DOHH2 (cell line): ENCODE data around the gene DDA1.

Experiments
- H3F3A ChIP-seq: fragments of 200-600 bp; sonication (generic), shearing (Covaris generic); 2 replicates; pipeline ENCODE4 v1.6.0; 2016; ENCODE audit warnings: antibody characterized with exemption, mild to moderate bottlenecking; ENCODE audit not compliant: control insufficient read depth, insufficient read depth
- H3K27ac ChIP-seq: fragments of 200-600 bp; sonication (generic); 2 replicates; pipeline ENCODE4 v1.5.1; 2014; ENCODE audit warnings: low read depth, mild to moderate bottlenecking, low read length, moderate library complexity
- H3K27me3 ChIP-seq: fragments of 200-600 bp; sonication (generic); 2 replicates; pipeline ENCODE4 v1.6.1; 2014; ENCODE audit warnings: mild to moderate bottlenecking, low read length, mixed read lengths; ENCODE audit not compliant: control insufficient read depth
- H3K36me3 ChIP-seq: fragments of 200-600 bp; sonication (generic); 2 replicates; pipeline ENCODE4 v1.6.1; 2014; ENCODE audit warnings: mild to moderate bottlenecking, low read length, moderate library complexity, mixed read lengths; ENCODE audit not compliant: control insufficient read depth
- H3K4me1 ChIP-seq: fragments of 200-600 bp; sonication (generic); 2 replicates; pipeline ENCODE4 v1.6.1; 2014; ENCODE audit warnings: mild to moderate bottlenecking, low read length, mixed read lengths; ENCODE audit not compliant: control insufficient read depth
- H3K4me2 ChIP-seq: fragments of 200-600 bp; sonication (generic); 2 replicates; pipeline ENCODE4 v1.6.0; 2014; ENCODE audit warnings: mild to moderate bottlenecking, low read length, moderate library complexity
- H3K4me3 ChIP-seq: fragments of 200-600 bp; sonication (generic); 2 replicates; pipeline ENCODE4 v1.5.1; 2014; ENCODE audit warnings: mild to moderate bottlenecking, low read length, mixed read lengths
- H3K79me2 ChIP-seq: fragments of 200-600 bp; sonication (generic); 2 replicates; pipeline ENCODE4 v1.6.1; 2014; ENCODE audit warnings: mild to moderate bottlenecking, low read length, mixed read lengths; ENCODE audit not compliant: control insufficient read depth
- H3K9me2 ChIP-seq: fragments of 200-600 bp; sonication (generic); replicated peaks from 2 replicates; pipeline ENCODE4 v1.6.1; 2014; ENCODE audit warnings: mild to moderate bottlenecking, low read length, mixed read lengths; ENCODE audit not compliant: control insufficient read depth
- H3K9me3 ChIP-seq: fragments of 200-600 bp; sonication (generic); 2 replicates; pipeline ENCODE4 v1.6.1; 2014; ENCODE audit warnings: antibody characterized with exemption, low read length, mixed read lengths; ENCODE audit not compliant: control insufficient read depth, insufficient read depth
- H4K20me1 ChIP-seq: fragments of 200-600 bp; sonication (generic); 2 replicates; pipeline ENCODE4 v1.6.0; 2014; ENCODE audit warnings: low read depth, mild to moderate bottlenecking, antibody characterized with exemption, low read length, moderate library complexity; ENCODE audit not compliant: control insufficient read depth, insufficient read depth
- EZH2phosphoT487 ChIP-seq: fragments of 200-600 bp; sonication (generic); IDR thresholded peaks from 2 replicates; pipeline ENCODE4 v1.6.1; 2017; ENCODE audit warnings: borderline replicate concordance, mild to moderate bottlenecking, antibody characterized with exemption, low read length, moderate library complexity, mixed read lengths
- TF ChIP-seq, protein P1 (sequence below): fragments of 200-600 bp; sonication (generic); IDR thresholded peaks from one replicate; pipeline ENCODE4 v1.5.1; 2014; ENCODE audit warnings: antibody characterized with exemption, mild to moderate bottlenecking, low read depth, low read length; ENCODE audit not compliant: poor library complexity, severe bottlenecking

DDA1 gene

GRCh38 chr19:17262557-17262956, 46.8 kb upstream of the DDA1 start:
- H3K36me3 ChIP-seq, result no peaks in the 10 kb centered on the region
- peaks cover 44% of the 10 kb centered on the region for H3K4me1 ChIP-seq
- H3F3A ChIP-seq, result peaks cover 23% of the 10 kb centered on the region
- TF ChIP-seq, protein P1, sequence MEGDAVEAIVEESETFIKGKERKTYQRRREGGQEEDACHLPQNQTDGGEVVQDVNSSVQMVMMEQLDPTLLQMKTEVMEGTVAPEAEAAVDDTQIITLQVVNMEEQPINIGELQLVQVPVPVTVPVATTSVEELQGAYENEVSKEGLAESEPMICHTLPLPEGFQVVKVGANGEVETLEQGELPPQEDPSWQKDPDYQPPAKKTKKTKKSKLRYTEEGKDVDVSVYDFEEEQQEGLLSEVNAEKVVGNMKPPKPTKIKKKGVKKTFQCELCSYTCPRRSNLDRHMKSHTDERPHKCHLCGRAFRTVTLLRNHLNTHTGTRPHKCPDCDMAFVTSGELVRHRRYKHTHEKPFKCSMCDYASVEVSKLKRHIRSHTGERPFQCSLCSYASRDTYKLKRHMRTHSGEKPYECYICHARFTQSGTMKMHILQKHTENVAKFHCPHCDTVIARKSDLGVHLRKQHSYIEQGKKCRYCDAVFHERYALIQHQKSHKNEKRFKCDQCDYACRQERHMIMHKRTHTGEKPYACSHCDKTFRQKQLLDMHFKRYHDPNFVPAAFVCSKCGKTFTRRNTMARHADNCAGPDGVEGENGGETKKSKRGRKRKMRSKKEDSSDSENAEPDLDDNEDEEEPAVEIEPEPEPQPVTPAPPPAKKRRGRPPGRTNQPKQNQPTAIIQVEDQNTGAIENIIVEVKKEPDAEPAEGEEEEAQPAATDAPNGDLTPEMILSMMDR, result no peak
- TF ChIP-seq EZH2phosphoT487, result no peak
- no peak overlapping the region for H3K4me3 ChIP-seq
- no peak overlapping the region for H3K27ac ChIP-seq
- no peak overlapping the region for H3K4me2 ChIP-seq
- no peaks in the 10 kb centered on the region for H3K27me3 ChIP-seq
- H3K9me3 ChIP-seq, result no peaks in the 10 kb centered on the region
- H3K79me2 ChIP-seq, result peaks cover 3% of the 10 kb centered on the region
- no peaks in the 10 kb centered on the region for H4K20me1 ChIP-seq
- no peaks in the 10 kb centered on the region for H3K9me2 ChIP-seq

GRCh38 chr19:17263712-17264640, 45.4 kb upstream of the DDA1 start:
- TF ChIP-seq, protein P1, result no peak
- TF ChIP-seq EZH2phosphoT487, result no peak
- Histone ChIP-seq H3K9me2 (no peaks in the 10 kb centered on the region), H3K27me3 (no peaks in the 10 kb centered on the region), H3K4me2 (peak overlapping the region; percentile 73), H3K9me3 (no peaks in the 10 kb centered on the region), H3K36me3 (peaks cover 6% of the 10 kb centered on the region), H3K4me1 (peaks cover 53% of the 10 kb centered on the region), H3F3A (peaks cover 23% of the 10 kb centered on the region), H4K20me1 (no peaks in the 10 kb centered on the region), H3K79me2 (peaks cover 17% of the 10 kb centered on the region), H3K27ac (peak overlapping the region; percentile 100), H3K4me3 (peak overlapping the region; percentile 72; the same call in 1 of the 2 replicates)

- Histone ChIP-seq H3K79me2 (peaks cover 20% of the 10 kb centered on the region), H3K4me1 (peaks cover 53% of the 10 kb centered on the region), H3K9me3 (no peaks in the 10 kb centered on the region), H3F3A (peaks cover 23% of the 10 kb centered on the region), H3K9me2 (no peaks in the 10 kb centered on the region), H3K27ac (peak within 1 kb of the TSS; percentile 100), H3K4me3 (peak within 1 kb of the TSS; percentile 72), H3K36me3 (peaks cover 7% of the 10 kb centered on the region), H4K20me1 (no peaks in the 10 kb centered on the region), H3K4me2 (peak within 1 kb of the TSS; percentile 73), H3K27me3 (no peaks in the 10 kb centered on the region)
- TF ChIP-seq, protein P1, result no peak
- TF ChIP-seq EZH2phosphoT487, result no peak
Measured at GRCh38 chr19:17264641-17264979, 44.8 kb upstream of the DDA1 start, which contains the start of gene USHBP1. USHBP1 (minus strand) TSS chr19:17264745; CDS start chr19:17264299, 446 bp downstream.
